HG02870 (cell line): ENCODE measurements around the gene ALG9.
"Not testable (repeated sequence)": the region's sequence is repeated elsewhere in the genome, so short reads cannot be mapped to it uniquely, and the experiment has no call there.

Source experiments
- ATAC-seq: cut with Tn5 transposase; IDR thresholded peaks from one replicate; pipeline ENCODE4 v1.9.1; 2021; ENCODE audit warnings: mild to moderate bottlenecking, moderate library complexity; ENCODE audit not compliant: unreplicated experiment

The ALG9 gene

DNA sequence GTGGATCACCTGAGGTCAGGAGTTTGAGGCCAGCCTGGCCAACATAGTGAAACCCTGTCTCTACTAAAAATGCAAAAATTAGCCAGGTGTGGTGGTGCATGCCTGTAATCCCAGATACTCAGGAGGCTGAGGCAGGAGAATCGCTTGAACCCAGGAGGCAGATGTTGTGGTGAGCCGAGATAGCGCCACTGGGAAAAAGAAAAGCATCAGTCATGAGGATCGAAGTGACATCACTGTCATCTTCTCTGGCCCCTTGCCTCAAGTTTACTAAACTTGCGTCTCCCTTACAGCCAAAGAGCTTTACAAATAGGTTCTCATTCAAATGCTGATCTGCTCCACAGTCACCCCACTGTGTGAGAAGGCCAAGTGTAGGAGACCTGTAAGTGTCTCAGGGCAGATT lies 100.2 kb downstream of the ALG9 start:
- not testable (repeated sequence) for ATAC-seq

DNA sequence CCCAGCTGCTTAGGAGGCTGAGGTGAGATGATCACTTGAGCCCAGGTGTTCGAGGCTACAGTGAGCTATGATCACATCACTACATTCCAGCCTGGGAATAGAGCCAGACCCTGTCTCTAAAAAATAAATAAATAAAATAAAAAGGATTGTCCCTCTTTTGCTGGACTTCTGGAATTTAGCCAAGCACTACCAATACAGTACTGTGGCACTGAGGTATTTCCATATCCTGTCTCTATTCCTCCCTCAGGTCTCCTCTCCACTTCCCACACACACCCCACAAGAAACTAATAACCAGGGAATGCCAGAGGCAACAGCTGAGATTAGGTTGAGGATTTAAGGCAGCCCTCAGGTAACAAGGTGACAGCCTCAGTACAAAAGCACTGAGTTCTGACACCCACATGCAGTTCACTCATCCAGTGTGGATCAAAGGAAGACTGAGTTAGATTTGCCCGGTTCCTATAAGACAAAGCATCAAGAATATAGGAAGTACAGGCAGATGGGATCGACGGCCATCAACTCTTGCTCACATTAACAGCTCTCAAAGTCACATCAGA lies 100.7 kb downstream of the ALG9 start:
- ATAC-seq: no peak

DNA sequence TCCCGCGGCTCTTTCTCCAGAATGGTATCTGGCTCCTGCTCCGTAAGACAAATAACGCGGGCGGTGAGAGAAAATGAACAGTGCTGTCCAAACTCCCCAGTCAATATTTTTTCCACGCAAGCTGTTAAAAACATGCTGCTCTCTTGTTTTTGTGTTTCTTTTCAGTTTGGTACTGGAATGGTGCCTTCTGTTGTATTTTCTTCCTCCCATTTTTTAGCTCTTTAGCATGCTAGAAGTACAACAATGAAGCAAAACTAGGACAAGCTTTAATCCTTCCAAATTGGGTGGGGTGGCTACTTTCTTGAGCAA lies 104.6 kb downstream of the ALG9 start:
- no peak for ATAC-seq

DNA sequence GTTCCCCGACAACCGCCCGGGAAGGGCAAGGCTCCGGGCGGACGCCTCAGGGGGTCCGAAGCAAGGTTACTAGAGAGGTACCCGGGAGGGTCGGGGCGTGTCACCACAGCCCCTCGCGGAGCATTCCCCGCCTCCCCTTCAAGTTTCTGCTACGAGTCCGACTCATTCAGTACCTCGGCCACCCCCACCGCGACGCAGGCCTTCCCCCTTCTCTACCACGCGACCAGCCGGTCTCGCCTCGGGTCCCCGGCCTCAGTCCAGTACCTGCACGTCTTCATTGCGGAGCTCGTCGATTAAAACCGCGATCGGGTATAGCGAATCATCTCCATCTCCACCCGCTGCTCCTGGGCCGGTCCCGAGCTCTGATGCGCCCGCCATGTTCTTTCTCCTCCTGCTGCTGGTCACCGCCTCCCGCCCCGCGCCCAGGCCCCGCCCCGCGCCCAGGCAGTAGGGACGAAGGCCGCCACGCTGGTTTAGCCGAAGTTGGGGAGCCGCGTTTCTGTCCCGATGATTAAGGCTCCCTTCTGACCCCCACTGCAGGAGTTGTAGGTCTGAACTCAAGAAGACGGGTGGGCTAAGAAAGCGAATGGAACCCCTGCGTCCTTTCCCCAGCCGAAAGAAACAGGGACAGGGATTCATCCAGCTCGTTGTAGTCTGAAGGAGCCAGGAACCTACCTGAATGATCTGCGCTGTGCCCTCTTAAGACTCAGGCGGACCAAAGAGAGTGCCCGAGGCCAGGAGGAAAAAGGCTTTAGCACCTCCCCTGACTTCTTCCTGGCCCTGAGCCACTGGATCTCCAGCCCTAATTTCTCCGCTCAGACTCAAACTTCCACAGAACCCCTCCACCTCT lies 105.2 kb downstream of the ALG9 start, which contains the start of gene PPP2R1B:
PPP2R1B (minus strand) TSS at position 406 of the 850 bp plus-strand sequence; CDS start at position 378, 28 bp downstream.
- ATAC-seq: peak; percentile 75

DNA sequence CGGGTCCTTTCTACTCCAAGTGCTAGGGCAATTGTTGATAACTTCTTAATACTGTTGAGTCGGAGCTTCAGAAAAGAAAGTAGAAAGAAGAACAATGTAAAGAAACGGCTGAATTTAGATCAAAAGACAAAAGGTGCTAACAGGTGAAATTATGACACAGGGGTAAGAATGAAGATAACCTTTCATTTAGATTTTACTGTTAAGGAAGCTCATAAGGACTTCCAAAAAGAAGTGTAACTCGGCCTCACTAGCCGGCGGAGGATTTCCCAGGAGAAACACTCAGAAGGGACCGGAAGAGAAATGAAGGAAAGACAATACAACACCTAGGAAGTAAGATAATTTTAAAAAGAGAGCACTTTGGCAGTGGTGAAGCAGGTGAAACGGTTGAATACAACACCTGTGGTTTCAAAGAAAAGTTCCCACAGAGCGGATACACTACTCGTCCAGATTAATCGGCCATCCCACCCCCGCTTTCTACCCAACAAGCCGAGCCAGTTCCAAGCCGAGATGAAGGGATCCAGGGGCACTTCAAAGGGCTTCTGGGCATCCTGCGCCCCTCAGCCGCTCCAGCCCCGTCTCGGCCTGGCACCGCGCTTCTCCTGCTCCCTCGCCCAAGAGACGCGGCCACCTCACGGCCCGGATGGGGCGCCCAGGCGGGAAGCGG lies 105.9 kb downstream of the ALG9 start:
- peak; percentile 27 for ATAC-seq

DNA sequence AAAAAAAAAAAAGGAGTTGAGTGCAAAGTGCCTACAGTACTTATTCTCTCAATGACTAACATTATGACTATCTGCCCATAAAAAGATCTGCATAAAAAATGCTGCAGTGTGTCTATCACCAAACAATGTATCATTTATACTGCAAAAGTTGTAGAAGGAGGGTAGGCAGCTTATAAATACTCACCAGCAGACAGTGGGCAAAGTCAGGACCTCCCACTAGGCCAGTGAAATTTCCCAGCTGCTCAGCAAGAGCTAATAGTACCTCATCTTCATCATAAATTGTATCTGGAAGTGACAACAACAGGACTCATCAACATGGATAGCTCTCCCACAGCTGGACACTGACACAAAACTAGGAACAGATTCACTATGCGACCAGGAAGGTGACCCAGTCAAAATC lies 106.8 kb downstream of the ALG9 start:
- no peak for ATAC-seq

DNA sequence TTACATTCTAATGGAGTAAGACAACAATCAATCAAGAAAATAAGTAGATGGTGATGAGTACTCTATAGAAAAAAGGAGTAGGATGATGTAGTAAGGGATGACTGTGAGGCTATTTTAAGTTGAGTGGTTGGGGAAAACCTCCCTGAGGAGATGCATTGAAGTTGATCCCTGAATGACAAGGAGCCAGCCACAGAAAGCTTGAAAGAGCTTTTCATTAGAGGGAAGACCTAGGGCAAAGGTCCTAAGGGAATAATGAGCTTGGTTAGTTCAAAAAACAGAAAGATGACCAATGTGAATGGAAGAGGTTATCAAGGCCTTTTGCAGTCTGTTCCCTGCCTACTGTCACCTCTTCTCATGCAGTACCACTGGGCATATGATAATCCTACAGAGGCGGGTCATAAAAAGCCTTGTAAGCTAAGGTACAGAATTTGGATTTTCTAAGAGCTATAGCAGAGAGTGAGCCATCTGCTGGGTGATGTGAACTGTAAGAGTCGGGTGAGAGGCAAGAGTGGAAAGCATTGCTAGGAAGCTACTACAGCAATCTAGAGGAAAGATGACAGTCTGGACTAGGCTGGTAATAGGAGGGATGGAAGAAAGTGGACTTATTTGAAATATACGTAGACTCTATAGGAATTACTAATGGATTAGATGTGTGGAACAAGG lies 108.3 kb downstream of the ALG9 start:
- ATAC-seq: no peak

DNA sequence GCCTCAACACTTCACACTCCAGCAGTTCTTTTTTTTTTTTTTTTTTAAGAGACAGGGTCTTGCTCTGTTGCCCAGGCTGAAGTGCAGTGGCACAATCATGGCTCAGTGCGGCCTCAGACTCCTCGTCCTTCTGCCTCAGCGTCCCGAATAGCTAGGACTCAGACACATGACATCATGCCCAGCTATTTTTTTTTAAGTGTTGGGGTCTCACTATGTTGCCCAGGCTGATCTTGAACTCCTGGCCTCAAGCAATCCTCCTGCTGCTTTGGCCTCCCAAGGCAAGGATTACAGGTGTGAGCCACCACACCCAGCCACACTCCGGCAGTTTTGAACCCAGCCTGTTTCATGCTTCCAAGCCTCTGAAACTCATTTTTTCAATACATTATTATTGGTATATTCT lies 108.9 kb downstream of the ALG9 start:
- ATAC-seq: no peak

DNA sequence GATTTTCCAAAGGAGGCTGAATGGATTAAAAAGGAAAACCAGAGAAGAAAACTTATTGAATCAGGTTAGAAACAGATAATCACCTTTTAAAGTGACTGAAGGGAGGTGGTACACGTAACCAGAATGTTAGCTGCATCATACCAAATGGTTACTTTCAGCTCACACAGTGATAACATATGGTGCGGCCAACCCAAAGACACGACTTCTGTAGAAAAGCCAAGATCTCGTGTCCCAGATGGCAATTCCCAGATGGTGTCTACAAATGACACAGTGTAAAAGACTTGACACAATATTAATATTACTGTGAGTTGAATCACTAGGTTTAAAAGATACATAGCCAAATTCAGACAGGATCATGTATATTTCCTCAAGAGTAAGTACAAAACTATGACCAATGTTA lies 110.3 kb downstream of the ALG9 start:
- ATAC-seq: no peak

DNA sequence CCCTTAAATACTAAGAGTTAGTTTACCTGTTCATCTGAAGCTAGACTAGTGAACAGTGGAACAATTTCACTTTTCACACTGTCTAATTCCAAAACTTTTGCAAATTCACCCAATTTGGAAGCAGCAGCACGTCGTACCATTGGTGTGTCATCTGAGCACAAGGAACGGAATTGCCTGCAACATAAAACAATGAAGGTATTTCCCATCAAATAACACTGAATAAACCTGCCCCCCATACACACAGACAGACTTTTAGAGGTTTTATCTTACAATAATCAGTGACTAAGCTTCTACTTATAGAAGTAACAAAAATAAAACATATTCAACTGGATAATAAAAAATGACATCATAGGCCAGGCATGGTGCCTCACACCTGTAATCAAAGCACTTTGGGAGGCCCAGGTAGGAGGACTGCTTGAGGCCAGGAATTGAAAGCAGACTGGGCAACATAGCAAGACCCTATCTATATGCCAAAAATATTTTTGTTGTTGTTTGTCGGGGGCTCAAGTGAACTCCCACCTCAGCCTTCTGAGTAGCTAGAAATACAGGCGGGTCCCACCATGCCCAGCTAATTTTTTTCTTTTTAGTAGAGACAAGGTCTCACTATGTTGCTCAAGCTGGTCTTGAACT lies 111.5 kb downstream of the ALG9 start:
- no peak for ATAC-seq

DNA sequence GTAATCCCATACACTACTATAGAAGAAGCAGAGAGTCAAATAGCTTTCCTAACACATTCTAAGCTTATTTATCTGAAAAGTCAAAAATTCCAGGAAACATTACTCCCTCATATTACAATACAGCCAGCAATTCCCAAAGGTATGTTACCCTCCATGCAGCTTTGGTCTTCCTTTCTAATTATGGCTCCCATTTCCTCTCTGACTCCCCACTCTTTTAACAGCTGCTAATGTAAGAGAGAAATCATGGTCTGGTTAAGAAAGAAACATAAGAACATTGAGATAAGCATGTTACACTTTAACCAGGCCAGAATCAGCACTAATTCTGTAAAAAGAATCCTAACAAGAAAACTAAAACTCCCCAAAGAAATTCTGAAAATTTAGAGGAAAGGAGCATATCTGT lies 112.0 kb downstream of the ALG9 start:
- ATAC-seq: no peak

DNA sequence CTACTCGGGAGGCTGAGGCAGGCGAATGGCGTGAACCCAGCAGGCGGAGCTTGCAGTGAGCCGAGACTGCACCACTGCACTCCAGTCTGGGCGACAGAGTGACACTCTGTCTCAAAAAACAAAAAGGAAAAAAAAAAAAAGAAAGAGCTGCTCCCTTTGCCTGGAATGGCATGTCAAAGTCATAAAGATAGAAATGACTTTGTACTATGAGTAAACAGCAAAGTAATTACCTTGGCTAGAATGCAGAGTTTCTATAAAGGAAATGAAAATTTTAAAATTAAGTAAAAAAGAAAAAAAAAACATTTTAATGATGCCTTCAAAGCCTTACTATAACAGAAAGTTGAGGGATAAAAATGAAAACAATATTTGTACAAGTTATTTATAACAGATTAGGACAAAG lies 115.3 kb downstream of the ALG9 start:
- no peak for ATAC-seq

DNA sequence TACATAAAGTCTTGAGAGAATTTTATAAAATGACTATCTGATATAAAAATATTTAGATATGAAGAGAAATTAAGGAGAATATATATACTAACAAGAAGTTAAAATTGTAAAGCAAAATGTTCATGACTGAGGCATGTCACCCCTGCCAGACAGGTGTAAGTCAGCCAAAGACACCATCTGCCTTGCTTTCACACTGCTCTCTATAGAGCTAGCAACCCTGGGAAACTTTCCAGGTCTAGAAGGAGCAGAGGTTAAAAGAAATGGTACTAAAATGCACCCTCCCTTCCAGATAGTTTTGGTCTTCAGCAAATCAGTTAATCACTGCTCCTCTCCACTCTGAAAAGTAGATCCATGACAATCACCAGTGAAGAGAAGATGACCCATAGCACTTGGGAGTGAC lies 121.7 kb downstream of the ALG9 start:
- ATAC-seq: no peak

DNA sequence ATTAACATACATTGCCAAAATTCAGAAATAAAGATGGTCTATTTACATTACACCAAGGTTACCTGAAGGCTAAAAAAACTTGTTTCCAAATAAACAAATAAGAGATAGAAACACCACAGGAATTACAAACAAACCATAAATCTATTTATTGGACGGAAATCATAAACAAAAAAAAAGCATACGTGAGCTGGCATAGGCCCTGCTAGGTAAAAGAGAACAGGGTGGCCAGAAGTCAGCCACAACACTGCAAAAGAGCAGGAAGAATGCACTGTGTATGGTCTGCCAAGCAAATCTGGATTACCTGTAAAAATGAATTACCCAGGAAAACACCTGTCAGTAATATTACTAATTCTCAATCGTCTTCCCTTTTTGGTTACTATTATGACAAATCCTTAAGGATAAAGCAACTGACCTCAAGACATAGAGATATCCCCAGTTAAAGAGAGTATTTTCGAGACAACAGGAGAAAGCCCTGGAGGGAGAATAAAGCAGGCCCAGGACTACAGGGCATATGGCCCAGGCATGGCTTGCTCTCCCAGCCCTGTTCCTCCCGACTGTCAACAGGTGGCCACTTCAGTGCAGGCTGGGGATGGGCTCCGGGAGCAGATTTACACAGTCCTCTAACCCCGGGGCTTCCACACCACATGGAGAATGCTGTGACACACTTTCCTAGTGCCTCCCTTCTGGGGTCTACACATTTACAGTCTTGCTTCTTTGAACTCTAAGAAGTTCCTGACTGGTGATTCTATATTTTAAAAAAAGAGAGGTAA lies 123.2 kb downstream of the ALG9 start:
- no peak for ATAC-seq

DNA sequence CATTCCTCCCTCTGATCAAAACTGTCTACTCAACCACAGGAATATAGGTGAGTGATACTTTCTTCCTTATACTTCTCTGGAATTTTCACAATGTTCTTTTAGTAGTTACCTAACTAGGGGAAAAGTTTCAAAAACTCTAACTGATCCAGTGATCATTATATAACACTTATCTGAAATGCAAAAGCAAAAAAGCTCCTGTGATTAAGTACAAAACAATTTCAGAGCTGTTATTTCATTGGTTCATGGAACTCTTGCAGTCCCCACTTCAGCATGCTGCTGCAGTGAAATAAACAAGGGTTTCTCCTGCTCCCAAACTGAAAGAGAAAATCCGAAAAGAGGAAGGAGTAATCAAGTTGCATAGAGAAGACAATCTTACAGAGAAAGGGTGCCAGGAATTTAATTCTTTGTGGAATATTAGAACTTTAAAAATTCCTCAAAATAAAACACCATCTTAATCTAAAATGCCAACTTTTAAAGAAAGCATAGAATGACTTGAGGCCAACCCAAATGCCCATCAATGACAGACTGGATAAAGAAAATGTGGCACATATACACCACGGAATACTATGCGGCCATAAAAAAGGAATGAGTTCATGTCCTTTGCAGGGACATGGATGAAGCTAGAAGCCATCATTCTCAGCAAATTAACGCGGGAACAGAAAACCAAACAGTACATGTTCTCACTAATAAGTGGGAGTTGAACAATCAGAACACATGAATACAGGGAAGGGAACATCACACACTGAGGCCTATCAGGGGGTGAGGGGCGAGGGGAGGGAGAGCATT lies 125.5 kb downstream of the ALG9 start:
- ATAC-seq: no peak

DNA sequence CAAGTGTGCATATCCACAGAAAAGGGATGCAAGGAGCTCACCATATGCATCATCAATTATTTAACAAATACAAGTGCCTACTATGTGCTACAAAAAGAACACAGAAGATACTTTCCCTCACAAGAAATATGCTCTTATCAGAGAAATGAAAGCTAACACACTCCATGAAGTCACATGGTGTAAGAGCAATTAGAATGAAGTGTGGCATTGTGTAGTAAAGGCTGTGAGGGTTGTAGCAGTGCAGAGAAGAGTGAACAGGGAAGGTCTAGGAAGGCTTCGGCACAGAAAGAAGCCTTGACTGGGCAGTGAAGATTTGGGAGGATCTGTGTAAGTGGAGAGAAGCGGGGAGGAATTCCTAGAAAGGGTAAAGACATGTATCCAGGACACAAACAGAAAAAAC lies 127.7 kb downstream of the ALG9 start:
- no peak for ATAC-seq

DNA sequence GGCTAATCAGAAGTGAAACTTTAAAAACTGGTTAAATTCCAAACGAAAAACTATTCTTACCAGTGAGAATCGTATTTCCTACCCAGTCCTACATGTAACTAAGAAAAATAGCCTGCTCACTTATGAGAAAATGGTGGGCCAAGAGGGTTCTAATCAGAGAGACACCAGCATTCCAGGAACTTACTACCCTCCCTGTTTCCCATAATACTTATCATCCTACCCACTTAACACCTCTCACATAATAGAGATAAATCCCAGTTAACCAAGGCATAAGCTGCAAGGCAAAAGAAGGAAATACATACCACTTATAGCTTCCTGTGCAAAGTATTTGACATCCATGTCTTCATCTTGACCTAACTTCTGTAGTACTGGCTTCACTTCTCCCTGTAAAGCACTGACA lies 129.6 kb downstream of the ALG9 start:
- ATAC-seq: no peak

DNA sequence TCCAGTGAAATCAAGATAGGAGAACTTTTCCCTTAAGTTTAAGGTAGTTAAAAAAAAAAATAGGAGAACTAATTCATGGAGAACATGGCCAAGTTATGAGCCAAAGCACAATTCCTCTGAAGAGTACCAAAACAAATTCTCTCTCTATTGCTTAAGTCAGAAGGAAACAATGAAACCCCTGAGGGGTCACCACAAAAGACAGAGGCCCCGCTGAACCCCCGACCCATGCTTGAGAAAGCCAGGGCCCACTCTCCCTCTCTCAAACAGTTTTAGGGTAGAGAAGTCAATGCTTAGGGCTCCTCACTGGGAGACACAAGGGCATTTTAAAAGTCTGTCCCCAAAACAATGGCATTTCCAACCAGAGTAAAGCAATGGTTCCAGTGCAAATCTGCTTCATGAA lies 132.1 kb downstream of the ALG9 start:
- ATAC-seq: no peak

DNA sequence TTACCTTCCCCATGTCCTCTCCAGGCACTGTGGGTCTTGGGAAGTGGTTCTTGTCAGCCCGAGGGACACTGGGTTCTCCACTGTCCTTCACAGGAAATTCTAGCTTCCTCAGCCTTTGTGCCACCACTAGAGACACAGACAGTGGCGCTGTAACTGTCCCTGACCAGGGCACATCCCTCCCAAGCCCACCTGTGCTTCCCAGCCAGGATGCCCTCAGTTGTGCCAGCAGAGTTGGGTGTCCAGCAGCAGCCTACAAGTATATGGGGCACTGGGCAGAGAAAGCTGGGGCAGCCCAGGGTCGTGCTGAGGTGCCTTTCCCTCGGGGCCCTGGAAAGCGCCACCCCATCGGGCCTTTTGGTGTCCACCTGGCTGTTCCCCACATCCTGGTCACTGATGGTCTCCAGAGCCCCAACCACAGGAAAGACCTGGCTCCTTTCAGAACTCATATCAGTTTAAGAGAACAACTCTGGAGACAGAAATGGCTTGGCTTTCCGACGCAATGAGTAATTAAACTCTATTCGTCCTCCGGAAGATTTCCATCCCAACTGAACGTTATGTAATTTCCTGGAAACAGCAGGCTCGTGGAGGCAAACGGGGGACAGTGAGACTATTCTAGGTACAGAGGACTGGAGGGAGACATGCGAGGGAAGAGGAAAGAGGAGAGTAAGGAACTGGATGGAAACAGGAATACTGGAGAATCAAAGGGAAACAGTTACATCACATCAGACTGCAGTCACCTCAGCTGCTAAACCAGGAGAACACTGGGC lies 133.8 kb downstream of the ALG9 start:
- no peak for ATAC-seq
